ENCODE measurements around the gene PIF1. TPM values are rescaled to one million over a fixed set of nuclear protein-coding genes. Genes with fewer than 3 reads are reported as not detected.

Gene PIF1
- total RNA-seq, 4 donors from 2014 or later, result 0.42 to 5.9 (median 1.5) TPM

DNA sequence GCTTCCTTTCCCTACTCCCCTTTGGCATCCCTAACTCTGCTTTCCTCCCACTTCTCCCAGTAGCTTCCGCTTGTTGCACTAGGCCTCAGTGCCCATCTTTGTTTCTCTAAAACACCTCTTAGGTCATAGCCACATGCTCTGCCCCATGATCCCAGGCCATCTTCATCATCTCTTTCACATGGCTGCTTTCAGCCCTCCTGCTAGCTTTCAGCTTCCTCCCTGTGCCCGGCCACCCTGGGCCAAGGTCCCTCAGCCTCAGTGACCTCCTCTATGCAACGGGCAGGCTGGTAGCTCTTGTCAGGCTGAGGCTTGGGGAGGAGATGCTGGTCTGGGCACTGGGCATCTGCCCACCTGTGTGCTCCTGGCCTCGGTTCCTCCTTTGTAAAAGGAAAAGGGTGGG, 18.5 kb upstream of the PIF1 start:
- H3K4me3 ChIP-seq, result peak overlapping the region; percentile 82
- no peaks in the 10 kb centered on the region for H3K9me3 ChIP-seq
- peaks cover 62% of the 10 kb centered on the region for H3K4me1 ChIP-seq
- WGBS, result 58% methylated on average over 4 of the region's 4 CpGs
- peak overlapping the region; percentile 28 for H3K27ac ChIP-seq
- no peaks in the 10 kb centered on the region for H3K27me3 ChIP-seq
- DNase-seq (ENCODE audit: low spot score in 2 of 2), result no peak
- H3K36me3 ChIP-seq, result peaks cover 7% of the 10 kb centered on the region
- TF ChIP-seq POLR2AphosphoS5 (IDR thresholded peaks at IDR 0.05), result no peak
- TF ChIP-seq EP300 (IDR thresholded peaks at IDR 0.05), result no peak
- TF ChIP-seq, protein P1, sequence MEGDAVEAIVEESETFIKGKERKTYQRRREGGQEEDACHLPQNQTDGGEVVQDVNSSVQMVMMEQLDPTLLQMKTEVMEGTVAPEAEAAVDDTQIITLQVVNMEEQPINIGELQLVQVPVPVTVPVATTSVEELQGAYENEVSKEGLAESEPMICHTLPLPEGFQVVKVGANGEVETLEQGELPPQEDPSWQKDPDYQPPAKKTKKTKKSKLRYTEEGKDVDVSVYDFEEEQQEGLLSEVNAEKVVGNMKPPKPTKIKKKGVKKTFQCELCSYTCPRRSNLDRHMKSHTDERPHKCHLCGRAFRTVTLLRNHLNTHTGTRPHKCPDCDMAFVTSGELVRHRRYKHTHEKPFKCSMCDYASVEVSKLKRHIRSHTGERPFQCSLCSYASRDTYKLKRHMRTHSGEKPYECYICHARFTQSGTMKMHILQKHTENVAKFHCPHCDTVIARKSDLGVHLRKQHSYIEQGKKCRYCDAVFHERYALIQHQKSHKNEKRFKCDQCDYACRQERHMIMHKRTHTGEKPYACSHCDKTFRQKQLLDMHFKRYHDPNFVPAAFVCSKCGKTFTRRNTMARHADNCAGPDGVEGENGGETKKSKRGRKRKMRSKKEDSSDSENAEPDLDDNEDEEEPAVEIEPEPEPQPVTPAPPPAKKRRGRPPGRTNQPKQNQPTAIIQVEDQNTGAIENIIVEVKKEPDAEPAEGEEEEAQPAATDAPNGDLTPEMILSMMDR (IDR thresholded peaks at IDR 0.05), result no peak
- no peak for TF ChIP-seq POLR2A (IDR thresholded peaks at IDR 0.05)

DNA sequence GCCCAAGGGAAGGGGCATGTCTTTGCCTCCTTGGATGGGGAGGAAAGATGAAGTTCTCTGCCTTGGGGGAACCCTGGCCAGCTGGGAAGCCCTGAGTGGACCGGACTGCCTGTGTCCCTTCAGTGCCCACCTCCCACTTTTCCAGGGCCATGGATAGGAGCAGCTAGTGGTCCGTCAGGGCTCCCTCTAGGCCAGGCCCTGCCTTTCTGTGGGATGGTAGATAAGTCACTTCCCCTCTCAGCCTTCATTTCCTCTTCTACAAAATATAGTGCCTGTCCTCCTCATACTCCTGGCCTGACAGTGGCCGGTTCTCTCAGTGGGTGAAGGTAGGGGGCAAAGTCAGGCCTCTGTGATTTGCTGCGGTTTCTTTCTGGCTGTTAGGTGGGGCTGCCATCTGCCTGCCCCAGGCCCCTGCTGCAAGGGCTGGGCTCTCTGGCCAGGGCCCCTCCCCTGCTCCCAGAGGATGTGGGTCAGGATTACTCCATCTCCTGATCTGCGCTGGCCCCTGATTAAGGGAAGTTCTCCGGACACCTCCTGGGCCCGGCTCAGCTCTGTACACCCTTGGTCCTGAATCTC, 17.6 kb upstream of the PIF1 start:
- no peaks in the 10 kb centered on the region for H3K9me3 ChIP-seq
- TF ChIP-seq, protein P1 (IDR thresholded peaks at IDR 0.05), result no peak
- TF ChIP-seq EP300 (IDR thresholded peaks at IDR 0.05), result no peak
- TF ChIP-seq POLR2AphosphoS5 (IDR thresholded peaks at IDR 0.05), result no peak
- no peak for TF ChIP-seq POLR2A (IDR thresholded peaks at IDR 0.05)
- H3K27ac ChIP-seq, result peak overlapping the region; percentile 80
- H3K36me3 ChIP-seq, result no peaks in the 10 kb centered on the region
- peaks cover 56% of the 10 kb centered on the region for H3K4me1 ChIP-seq
- WGBS, result 40% methylated on average over 7 of the region's 7 CpGs
- DNase-seq (ENCODE audit: low spot score in 2 of 2), result peak in 1 of 2 donors; percentile 82
- peak overlapping the region; percentile 82 for H3K4me3 ChIP-seq
- H3K27me3 ChIP-seq, result no peaks in the 10 kb centered on the region

DNA sequence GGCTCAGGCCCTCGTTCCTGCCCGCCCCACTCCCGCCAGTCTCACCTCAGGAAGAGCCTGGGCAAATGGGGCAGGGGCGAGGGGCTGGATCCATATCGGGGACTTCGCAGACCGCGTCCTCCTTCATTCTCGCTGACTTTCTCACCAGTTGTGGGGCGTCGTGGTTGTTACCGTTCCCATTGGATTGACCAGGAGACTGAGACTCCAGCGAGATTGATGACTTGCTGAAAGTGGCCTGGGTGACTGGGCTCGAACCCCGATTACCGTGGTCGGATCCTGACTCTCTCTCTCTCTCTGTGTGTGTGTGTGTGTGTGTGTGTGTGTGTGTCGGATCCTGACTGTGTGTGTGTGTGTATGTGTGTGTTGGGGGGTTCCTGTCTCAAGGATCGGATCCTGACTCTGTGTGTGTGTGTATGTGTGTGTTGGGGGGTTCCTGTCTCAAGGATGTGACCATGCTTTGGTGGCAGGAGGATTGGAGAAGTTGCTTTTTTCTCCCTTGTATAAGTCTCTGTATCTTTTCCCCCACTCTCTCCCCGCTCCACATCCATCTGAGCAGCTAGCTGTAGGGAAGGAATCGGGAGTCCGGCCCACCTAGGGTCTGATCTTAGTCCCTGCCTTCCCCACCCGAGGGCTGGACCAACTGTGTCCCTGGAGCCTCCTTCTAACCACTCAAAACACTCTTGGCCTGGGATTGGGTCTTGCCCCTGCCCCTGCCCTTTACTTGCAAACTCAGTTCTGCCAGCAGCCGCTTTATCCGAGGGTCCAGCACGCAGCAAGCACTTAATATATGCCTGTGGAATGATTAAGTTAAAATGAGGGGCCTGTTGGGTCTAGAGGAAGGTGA, 16.9 kb upstream of the PIF1 start:
- peaks cover 51% of the 10 kb centered on the region for H3K4me1 ChIP-seq
- peak overlapping the region; percentile 82 for H3K4me3 ChIP-seq
- no peaks in the 10 kb centered on the region for H3K27me3 ChIP-seq
- H3K36me3 ChIP-seq, result no peaks in the 10 kb centered on the region
- H3K27ac ChIP-seq, result peak overlapping the region; percentile 80
- no peak for DNase-seq (ENCODE audit: low spot score in 2 of 2)
- TF ChIP-seq POLR2AphosphoS5 (IDR thresholded peaks at IDR 0.05) (no peak), POLR2A (IDR thresholded peaks at IDR 0.05) (no peak)
- TF ChIP-seq, protein P1 (IDR thresholded peaks at IDR 0.05), result no peak
- 7% methylated on average over 11 of the region's 26 CpGs for WGBS
- no peaks in the 10 kb centered on the region for H3K9me3 ChIP-seq

DNA sequence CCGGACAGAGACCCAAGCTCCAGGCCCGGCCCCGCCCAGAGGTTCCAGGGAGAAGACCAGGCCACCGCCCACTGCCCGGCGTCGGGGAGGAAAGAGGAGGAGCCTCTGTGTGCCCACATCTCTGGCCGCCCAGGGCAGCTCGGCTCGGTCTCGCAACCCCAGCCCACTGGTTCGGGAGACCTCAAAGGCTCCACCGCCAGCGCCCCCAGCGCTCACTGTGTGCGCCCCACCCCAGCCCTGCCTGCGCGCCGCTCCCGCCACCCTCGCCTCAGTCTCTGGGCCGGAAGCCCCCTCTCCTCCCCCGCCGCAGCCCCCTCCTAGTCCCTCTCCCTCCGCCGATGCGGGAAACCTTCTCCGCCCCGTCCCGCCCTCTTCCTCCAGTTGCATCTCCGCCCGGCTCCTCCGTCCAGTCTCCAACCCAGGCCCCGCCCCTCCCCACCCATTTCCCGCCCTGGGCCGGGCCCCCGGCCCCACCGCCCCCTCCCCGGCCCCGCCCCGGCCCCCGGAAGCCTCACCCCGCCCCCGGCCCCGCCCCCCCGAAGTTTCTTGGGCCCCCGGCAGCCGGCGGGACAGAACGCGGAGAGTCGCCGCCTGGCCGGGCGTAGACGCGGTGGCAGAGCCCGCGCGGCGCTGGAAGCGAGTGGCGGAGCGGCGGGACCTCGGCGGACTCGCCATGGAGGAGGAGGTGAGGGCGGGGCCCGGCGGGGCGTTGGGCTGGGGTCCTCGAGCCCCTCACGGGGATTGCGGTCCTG, 16.1 kb upstream of the PIF1 start, which contains the start of gene PLEKHO2:
PLEKHO2 (plus strand) TSS at position 572 of the 752 bp plus-strand sequence; CDS start at position 674, 102 bp downstream.
- H3K27ac ChIP-seq, result peak within 1 kb of the TSS; percentile 80
- 2% methylated on average over 29 of the region's 75 CpGs for WGBS
- H3K4me3 ChIP-seq, result peak within 1 kb of the TSS; percentile 82
- H3K9me3 ChIP-seq, result no peaks in the 10 kb centered on the region
- H3K36me3 ChIP-seq, result no peaks in the 10 kb centered on the region
- no peaks in the 10 kb centered on the region for H3K27me3 ChIP-seq
- peaks cover 43% of the 10 kb centered on the region for H3K4me1 ChIP-seq
- TF ChIP-seq EP300 (IDR thresholded peaks at IDR 0.05) (no peak), POLR2A (IDR thresholded peaks at IDR 0.05) (peak in 1 of 2 donors; percentile 74), POLR2AphosphoS5 (IDR thresholded peaks at IDR 0.05) (peak; percentile 31 to 64 (median 47))
- TF ChIP-seq, protein P1 (IDR thresholded peaks at IDR 0.05), result peak in 1 of 2 donors; percentile 30
- peak; percentile 98 for DNase-seq (ENCODE audit: low spot score in 2 of 2)

DNA sequence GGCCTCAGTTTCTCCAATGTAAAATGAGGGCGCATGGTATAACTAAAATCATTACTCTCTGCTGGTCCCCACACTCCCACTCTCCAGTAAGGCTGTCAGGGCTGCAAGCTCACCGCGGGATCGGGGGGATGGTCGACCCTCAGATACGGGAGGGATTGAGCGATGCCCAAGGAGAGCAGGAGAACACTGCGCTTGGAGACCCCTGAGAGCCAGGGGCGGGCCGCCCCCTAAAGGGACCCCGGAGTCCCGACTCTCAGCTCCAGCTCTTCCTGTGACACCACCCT, 15.6 kb upstream of the PIF1 start:
- Histone ChIP-seq H3K4me3 (peak overlapping the region; percentile 82), H3K4me1 (peaks cover 43% of the 10 kb centered on the region), H3K9me3 (no peaks in the 10 kb centered on the region), H3K36me3 (no peaks in the 10 kb centered on the region), H3K27ac (peak overlapping the region; percentile 80), H3K27me3 (no peaks in the 10 kb centered on the region)
- WGBS, result 3% methylated on average over 12 of the region's 12 CpGs
- no peak for DNase-seq (ENCODE audit: low spot score in 2 of 2)
- no peak for TF ChIP-seq POLR2AphosphoS5 (IDR thresholded peaks at IDR 0.05)
- TF ChIP-seq, protein P1 (IDR thresholded peaks at IDR 0.05), result no peak
- no peak for TF ChIP-seq EP300 (IDR thresholded peaks at IDR 0.05)
- no peak for TF ChIP-seq POLR2A (IDR thresholded peaks at IDR 0.05)
